Measurements from ENCODE around the gene SPRING1.
"Not testable (repeated sequence)": the region's sequence is repeated elsewhere in the genome, so short reads cannot be mapped to it uniquely, and the experiment has no call there.

SPRING1 gene

DNA sequence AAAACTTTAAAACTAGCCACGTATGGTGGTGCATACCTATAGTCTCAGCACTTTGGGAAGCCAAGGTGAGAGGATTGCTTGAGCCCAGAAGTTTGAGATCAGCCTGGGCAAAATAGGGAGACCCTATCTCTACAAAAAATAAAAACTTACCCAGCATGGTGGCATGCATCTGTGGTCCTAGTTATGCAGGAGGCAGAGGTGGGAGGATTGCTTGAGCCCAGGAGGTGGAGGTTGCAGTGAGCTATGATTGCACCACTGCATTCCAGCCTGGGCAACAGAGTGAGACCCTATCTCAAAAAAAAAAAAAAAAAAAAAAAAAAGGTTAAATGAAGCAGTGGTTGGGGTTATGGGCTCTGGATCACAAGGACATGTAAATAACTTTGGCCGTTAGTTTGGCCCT is 4.9 kb upstream of the SPRING1 start:
- H3K36me3 ChIP-seq (ENCODE audit: insufficient read depth, low read length); H3K4me1 ChIP-seq (ENCODE audit: control insufficient read depth, insufficient read depth, low read length, unreplicated experiment); H3K27ac ChIP-seq (ENCODE audit: low read depth, low read length); H2AFZ ChIP-seq (ENCODE audit: low read length, unreplicated experiment); H3K4me3 ChIP-seq (ENCODE audit: low read depth, low read length); H3K27me3 ChIP-seq (ENCODE audit: insufficient read depth, low read length); H3K79me2 ChIP-seq (ENCODE audit: control insufficient read depth, insufficient read depth, low read length, unreplicated experiment): not testable (repeated sequence)

GRCh38 chr12:116739381-116739887 is 1.6 kb upstream of the SPRING1 start:
- peaks cover 6% of the 10 kb centered on the region for H3K4me1 ChIP-seq (ENCODE audit: control insufficient read depth, insufficient read depth, low read length, unreplicated experiment)
- H3K4me3 ChIP-seq (ENCODE audit: low read depth, low read length) = no peak overlapping the region
- H3K27ac ChIP-seq (ENCODE audit: low read depth, low read length) = no peak overlapping the region
- H3K36me3 ChIP-seq (ENCODE audit: insufficient read depth, low read length) = peaks cover 6% of the 10 kb centered on the region; the same call in 1 of the 2 replicates
- H2AFZ ChIP-seq (ENCODE audit: low read length, unreplicated experiment) = no peak overlapping the region
- H3K27me3 ChIP-seq (ENCODE audit: insufficient read depth, low read length) = no peaks in the 10 kb centered on the region
- peaks cover 13% of the 10 kb centered on the region for H3K79me2 ChIP-seq (ENCODE audit: control insufficient read depth, insufficient read depth, low read length, unreplicated experiment)

- no peaks in the 10 kb centered on the region for H3K27me3 ChIP-seq (ENCODE audit: insufficient read depth, low read length)
- H3K4me3 ChIP-seq (ENCODE audit: low read depth, low read length) = peak overlapping the region; percentile 98
- no peak overlapping the region for H3K27ac ChIP-seq (ENCODE audit: low read depth, low read length)
- H3K36me3 ChIP-seq (ENCODE audit: insufficient read depth, low read length) = peaks cover 10% of the 10 kb centered on the region; the same call in 1 of the 2 replicates
- peaks cover 6% of the 10 kb centered on the region for H3K4me1 ChIP-seq (ENCODE audit: control insufficient read depth, insufficient read depth, low read length, unreplicated experiment)
- H2AFZ ChIP-seq (ENCODE audit: low read length, unreplicated experiment) = peak overlapping the region; percentile 55
- H3K79me2 ChIP-seq (ENCODE audit: control insufficient read depth, insufficient read depth, low read length, unreplicated experiment) = peaks cover 22% of the 10 kb centered on the region
Observed at GRCh38 chr12:116736962-116737773, 701 bp downstream of the SPRING1 start.

- H3K4me1 ChIP-seq (ENCODE audit: control insufficient read depth, insufficient read depth, low read length, unreplicated experiment) = peaks cover 6% of the 10 kb centered on the region
- peak overlapping the region; percentile 98; the same call in 1 of the 2 replicates for H3K4me3 ChIP-seq (ENCODE audit: low read depth, low read length)
- peaks cover 32% of the 10 kb centered on the region for H3K79me2 ChIP-seq (ENCODE audit: control insufficient read depth, insufficient read depth, low read length, unreplicated experiment)
- no peak overlapping the region for H3K27ac ChIP-seq (ENCODE audit: low read depth, low read length)
- no peak overlapping the region for H2AFZ ChIP-seq (ENCODE audit: low read length, unreplicated experiment)
- no peaks in the 10 kb centered on the region for H3K27me3 ChIP-seq (ENCODE audit: insufficient read depth, low read length)
- H3K36me3 ChIP-seq (ENCODE audit: insufficient read depth, low read length) = peaks cover 10% of the 10 kb centered on the region; the same call in 1 of the 2 replicates
Observed at GRCh38 chr12:116735951-116736599, 1.8 kb downstream of the SPRING1 start.

DNA sequence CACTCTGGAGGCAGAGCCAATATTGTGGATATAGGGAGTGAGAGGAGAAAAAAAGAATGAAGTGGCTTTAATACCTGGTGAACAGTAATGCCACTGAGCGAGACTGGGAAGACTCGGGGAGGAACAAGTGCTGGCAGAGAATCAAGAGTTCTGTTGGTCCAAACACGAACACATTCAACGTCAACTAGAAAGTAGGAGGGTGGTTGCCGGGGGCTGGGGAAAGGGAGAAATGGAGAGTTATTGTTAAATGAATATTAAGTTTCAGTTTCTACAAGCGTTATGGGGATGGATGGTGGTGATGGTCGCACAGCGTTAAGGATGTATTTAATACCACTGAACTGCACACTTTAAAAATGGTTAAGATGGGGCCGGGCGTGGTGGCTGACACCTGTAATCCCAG is 2.8 kb downstream of the SPRING1 start:
- Histone ChIP-seq H3K27ac (ENCODE audit: low read depth, low read length) (no peak overlapping the region), H2AFZ (ENCODE audit: low read length, unreplicated experiment) (no peak overlapping the region), H3K4me3 (ENCODE audit: low read depth, low read length) (no peak overlapping the region), H3K4me1 (ENCODE audit: control insufficient read depth, insufficient read depth, low read length, unreplicated experiment) (peaks cover 6% of the 10 kb centered on the region), H3K36me3 (ENCODE audit: insufficient read depth, low read length) (peaks cover 10% of the 10 kb centered on the region; the same call in 1 of the 2 replicates), H3K27me3 (ENCODE audit: insufficient read depth, low read length) (no peaks in the 10 kb centered on the region), H3K79me2 (ENCODE audit: control insufficient read depth, insufficient read depth, low read length, unreplicated experiment) (peaks cover 39% of the 10 kb centered on the region)

DNA sequence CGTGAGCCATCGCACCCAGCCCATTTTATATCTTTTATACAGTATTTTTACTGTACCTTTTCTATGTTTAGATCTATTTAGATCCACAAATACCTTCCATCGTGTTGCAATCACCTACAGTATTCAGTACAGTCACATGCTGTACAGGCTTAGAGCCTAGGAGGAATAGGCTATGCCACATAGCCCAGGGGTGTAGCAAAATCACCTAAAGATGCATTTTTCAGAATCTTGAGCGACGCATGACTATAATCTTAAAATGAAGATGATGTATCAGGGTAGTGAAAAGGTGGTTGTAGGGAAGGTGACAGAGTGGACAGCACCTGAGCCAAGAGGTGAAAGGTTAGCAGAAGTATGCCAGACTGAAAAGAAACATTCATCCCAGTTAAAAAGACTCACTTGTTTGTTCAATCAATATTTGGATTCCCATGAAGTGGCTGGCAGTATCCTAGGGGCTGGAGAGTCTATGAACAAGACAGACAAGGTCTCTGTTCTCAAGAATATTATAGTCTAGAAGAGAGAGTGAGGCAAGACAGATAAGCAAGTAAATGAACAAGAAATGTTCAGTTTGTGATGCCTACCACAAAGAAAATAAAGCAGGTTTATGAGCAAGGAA is 3.6 kb downstream of the SPRING1 start:
- Histone ChIP-seq H3K36me3 (ENCODE audit: insufficient read depth, low read length) (peaks cover 10% of the 10 kb centered on the region; the same call in 1 of the 2 replicates), H3K79me2 (ENCODE audit: control insufficient read depth, insufficient read depth, low read length, unreplicated experiment) (peaks cover 39% of the 10 kb centered on the region), H3K27ac (ENCODE audit: low read depth, low read length) (no peak overlapping the region), H3K27me3 (ENCODE audit: insufficient read depth, low read length) (no peaks in the 10 kb centered on the region), H3K4me3 (ENCODE audit: low read depth, low read length) (no peak overlapping the region), H3K4me1 (ENCODE audit: control insufficient read depth, insufficient read depth, low read length, unreplicated experiment) (peaks cover 6% of the 10 kb centered on the region), H2AFZ (ENCODE audit: low read length, unreplicated experiment) (no peak overlapping the region)

DNA sequence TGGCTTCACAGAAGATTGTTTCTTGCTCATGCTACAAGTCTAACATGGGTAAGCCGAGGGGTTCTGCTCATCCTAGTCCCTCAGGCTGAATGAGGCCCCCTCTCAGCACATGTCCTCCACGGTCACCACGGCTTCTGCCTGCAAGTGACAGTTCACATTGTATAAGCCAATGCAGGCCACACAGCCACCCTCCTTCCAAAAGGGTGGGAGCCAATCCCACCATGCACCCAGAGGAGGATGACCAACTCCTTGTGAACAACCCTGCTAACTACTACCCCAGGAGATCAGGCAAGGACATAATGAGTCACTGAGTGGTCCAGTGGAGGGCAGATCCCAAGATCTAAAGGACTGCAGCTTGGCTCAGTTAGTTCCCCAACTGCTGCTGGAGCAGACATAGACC is 6.1 kb downstream of the SPRING1 start:
- Histone ChIP-seq H3K27ac (ENCODE audit: low read depth, low read length) (no peak overlapping the region), H3K36me3 (ENCODE audit: insufficient read depth, low read length) (peaks cover 10% of the 10 kb centered on the region; the same call in 1 of the 2 replicates), H3K4me1 (ENCODE audit: control insufficient read depth, insufficient read depth, low read length, unreplicated experiment) (peaks cover 6% of the 10 kb centered on the region), H3K79me2 (ENCODE audit: control insufficient read depth, insufficient read depth, low read length, unreplicated experiment) (peaks cover 41% of the 10 kb centered on the region), H3K4me3 (ENCODE audit: low read depth, low read length) (no peak overlapping the region), H2AFZ (ENCODE audit: low read length, unreplicated experiment) (no peak overlapping the region), H3K27me3 (ENCODE audit: insufficient read depth, low read length) (no peaks in the 10 kb centered on the region)

DNA sequence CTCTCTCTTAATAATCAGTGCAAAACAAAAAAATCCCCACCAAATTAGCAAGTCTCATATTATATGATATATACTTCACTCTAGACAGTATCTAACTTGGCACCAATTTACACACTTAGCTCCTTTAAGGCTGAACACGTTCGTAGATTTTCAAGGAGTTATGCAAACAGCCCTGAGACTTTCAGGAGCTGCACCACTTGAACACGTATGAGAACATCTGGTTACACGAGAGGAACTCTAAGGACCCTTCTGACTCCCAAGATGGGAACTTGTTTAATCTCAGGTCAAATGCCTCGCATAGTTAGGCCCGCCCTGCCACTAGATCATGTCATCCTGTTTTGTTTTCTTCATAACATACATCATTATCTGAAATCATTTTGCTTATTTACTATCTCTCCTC is 10.0 kb downstream of the SPRING1 start:
- Histone ChIP-seq H3K27me3 (ENCODE audit: insufficient read depth, low read length) (no peaks in the 10 kb centered on the region), H3K79me2 (ENCODE audit: control insufficient read depth, insufficient read depth, low read length, unreplicated experiment) (peaks cover 35% of the 10 kb centered on the region), H3K36me3 (ENCODE audit: insufficient read depth, low read length) (no peaks in the 10 kb centered on the region), H3K4me3 (ENCODE audit: low read depth, low read length) (no peak overlapping the region), H2AFZ (ENCODE audit: low read length, unreplicated experiment) (no peak overlapping the region), H3K27ac (ENCODE audit: low read depth, low read length) (no peak overlapping the region), H3K4me1 (ENCODE audit: control insufficient read depth, insufficient read depth, low read length, unreplicated experiment) (no peaks in the 10 kb centered on the region)

GRCh38 chr12:116727261-116727660 is 10.6 kb downstream of the SPRING1 start:
- Histone ChIP-seq H3K27me3 (ENCODE audit: insufficient read depth, low read length) (no peaks in the 10 kb centered on the region), H3K27ac (ENCODE audit: low read depth, low read length) (no peak overlapping the region), H3K36me3 (ENCODE audit: insufficient read depth, low read length) (no peaks in the 10 kb centered on the region), H3K79me2 (ENCODE audit: control insufficient read depth, insufficient read depth, low read length, unreplicated experiment) (peaks cover 32% of the 10 kb centered on the region), H3K4me3 (ENCODE audit: low read depth, low read length) (no peak overlapping the region), H3K4me1 (ENCODE audit: control insufficient read depth, insufficient read depth, low read length, unreplicated experiment) (no peaks in the 10 kb centered on the region), H2AFZ (ENCODE audit: low read length, unreplicated experiment) (no peak overlapping the region)

- Histone ChIP-seq H2AFZ (ENCODE audit: low read length, unreplicated experiment) (no peak overlapping the region), H3K36me3 (ENCODE audit: insufficient read depth, low read length) (no peaks in the 10 kb centered on the region), H3K27ac (ENCODE audit: low read depth, low read length) (no peak overlapping the region), H3K79me2 (ENCODE audit: control insufficient read depth, insufficient read depth, low read length, unreplicated experiment) (peaks cover 28% of the 10 kb centered on the region), H3K4me3 (ENCODE audit: low read depth, low read length) (no peak overlapping the region), H3K27me3 (ENCODE audit: insufficient read depth, low read length) (no peaks in the 10 kb centered on the region), H3K4me1 (ENCODE audit: control insufficient read depth, insufficient read depth, low read length, unreplicated experiment) (no peaks in the 10 kb centered on the region)
Observed at GRCh38 chr12:116726694-116727093, 11.2 kb downstream of the SPRING1 start.

Measured in ACC112 (cell line).